A673 (cell line): ENCODE data around the gene CCDC40.

Experiments used
- EZH2 ChIP-seq: fragments of 200-600 bp; sonication (generic); IDR thresholded peaks from 2 replicates; pipeline ENCODE4 v1.6.1; 2017; ENCODE audit warnings: borderline replicate concordance, low read depth, mild to moderate bottlenecking, mixed read lengths, antibody characterized with exemption, low read length; ENCODE audit not compliant: poor library complexity, severe bottlenecking
- TF ChIP-seq, protein P1 (sequence below): fragments of 300-800, 200-600 bp; sonication (generic); conservative IDR thresholded peaks from 2 replicates; pipeline ENCODE4 v1.5.1; 2017; ENCODE audit warnings: low read depth, mild to moderate bottlenecking, antibody characterized with exemption, low read length, moderate library complexity, mixed read lengths

DNA sequence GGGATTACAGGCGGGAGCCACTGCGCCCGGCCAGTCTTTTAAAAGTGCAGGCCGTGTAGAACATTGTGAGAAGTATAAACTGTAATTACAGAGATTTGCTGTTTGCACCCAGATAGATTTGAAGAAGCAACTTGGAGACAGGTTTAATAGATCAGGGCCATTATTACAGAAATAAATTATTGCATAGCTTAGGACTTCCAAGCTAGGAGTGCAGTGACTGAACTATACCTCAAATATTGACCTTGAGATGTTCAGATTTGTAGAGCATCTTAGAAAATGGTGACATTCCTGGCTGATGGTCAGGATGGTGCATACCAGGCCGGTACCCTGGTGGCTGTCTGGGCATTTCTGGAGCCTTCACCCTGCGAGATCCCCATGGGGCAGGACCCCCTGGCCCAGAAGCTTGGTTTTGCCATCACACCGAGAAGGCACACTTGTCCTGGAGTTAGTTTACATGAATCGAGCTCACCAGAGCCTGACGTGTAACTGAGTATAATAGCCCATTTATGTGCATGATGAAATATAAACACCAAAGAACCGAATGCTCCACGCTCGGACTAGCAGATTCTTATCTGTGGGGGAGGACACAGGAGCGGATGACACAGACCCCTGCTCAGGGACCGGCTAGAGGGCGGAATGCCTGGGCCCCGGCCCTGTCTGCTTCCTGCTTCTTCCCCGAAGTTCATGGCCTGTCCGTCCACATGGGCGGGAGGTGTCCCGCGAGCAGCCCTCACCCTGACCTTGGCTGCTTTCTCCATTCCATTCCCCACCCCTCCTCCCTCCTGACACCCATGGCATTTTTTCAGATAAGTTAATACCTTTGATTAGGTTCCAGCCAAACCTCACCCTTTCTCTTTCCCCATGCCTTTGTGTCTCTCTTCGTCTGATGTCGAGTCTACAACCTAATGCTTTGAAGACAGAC, 32.1 kb downstream of the CCDC40 start:
- TF ChIP-seq, protein P1, sequence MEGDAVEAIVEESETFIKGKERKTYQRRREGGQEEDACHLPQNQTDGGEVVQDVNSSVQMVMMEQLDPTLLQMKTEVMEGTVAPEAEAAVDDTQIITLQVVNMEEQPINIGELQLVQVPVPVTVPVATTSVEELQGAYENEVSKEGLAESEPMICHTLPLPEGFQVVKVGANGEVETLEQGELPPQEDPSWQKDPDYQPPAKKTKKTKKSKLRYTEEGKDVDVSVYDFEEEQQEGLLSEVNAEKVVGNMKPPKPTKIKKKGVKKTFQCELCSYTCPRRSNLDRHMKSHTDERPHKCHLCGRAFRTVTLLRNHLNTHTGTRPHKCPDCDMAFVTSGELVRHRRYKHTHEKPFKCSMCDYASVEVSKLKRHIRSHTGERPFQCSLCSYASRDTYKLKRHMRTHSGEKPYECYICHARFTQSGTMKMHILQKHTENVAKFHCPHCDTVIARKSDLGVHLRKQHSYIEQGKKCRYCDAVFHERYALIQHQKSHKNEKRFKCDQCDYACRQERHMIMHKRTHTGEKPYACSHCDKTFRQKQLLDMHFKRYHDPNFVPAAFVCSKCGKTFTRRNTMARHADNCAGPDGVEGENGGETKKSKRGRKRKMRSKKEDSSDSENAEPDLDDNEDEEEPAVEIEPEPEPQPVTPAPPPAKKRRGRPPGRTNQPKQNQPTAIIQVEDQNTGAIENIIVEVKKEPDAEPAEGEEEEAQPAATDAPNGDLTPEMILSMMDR, result no peak
- no peak for TF ChIP-seq EZH2
